Measurements from ENCODE around the gene VAPB. TPM values are rescaled to one million over a fixed set of nuclear protein-coding genes. Genes with fewer than 3 reads are reported as not detected.

The VAPB gene
- total RNA-seq, 1 donor from 2014 or later, result 21.6 TPM

DNA sequence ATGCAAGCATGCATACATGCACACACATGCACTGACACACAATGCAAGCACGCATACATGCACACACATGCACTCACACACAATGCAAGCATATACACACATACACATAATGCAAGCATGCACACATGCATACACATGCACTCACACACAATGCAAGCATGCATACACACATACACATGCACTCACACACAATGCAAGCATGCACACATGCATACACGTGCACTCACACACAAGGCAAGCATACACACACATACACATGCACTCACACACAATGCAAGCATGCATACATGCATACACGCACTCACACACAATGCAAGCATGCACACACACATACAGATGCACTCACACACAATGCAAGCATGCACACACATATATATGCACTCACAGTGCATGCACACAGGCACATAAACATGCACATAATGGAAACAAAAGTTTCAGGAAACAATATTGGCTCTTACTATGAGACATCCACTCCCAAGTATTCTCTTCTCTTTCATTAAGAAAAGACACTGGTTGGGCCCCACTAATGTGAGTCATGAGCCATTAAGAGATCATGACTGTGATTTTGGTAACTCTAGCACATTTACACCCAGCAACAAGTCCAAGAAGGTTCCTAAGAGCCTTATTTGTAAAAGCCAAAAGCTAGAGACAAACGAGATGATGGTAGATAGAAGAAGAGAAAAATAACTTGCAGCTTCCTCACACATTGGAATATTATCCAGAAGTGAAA is 103.9 kb downstream of the VAPB start:
- intact Hi-C loops (cut with DNase I), result loop anchor here (10.0 kb wide), 1 partner anchor 62 kb away; no protein-coding TSS in a partner anchor
- Histone ChIP-seq H3K4me1 (no peaks in the 10 kb centered on the region), H3K9me3 (no peaks in the 10 kb centered on the region), H3K36me3 (no peaks in the 10 kb centered on the region), H3K27me3 (no peaks in the 10 kb centered on the region), H3K27ac (no peak overlapping the region), H3K4me3 (no peak overlapping the region)
- TF ChIP-seq POLR2AphosphoS5 (IDR thresholded peaks at IDR 0.05; ENCODE audit: insufficient read depth in 1 of 2, low read depth in 1 of 2), result no peak
- TF ChIP-seq CTCF (IDR thresholded peaks at IDR 0.05), result no peak
- TF ChIP-seq POLR2A (IDR thresholded peaks at IDR 0.05), result no peak
- DNase-seq (ENCODE audit: extremely low spot score in 2 of 2), result no peak

GRCh38 chr20:58494923-58495622 is 106.0 kb downstream of the VAPB start:
- TF ChIP-seq POLR2AphosphoS5 (IDR thresholded peaks at IDR 0.05; ENCODE audit: insufficient read depth in 1 of 2, low read depth in 1 of 2), result no peak
- no peak for TF ChIP-seq POLR2A (IDR thresholded peaks at IDR 0.05)
- no peak for TF ChIP-seq CTCF (IDR thresholded peaks at IDR 0.05)
- Histone ChIP-seq H3K4me3 (no peak overlapping the region), H3K27ac (no peak overlapping the region), H3K27me3 (no peaks in the 10 kb centered on the region), H3K36me3 (no peaks in the 10 kb centered on the region), H3K4me1 (no peaks in the 10 kb centered on the region), H3K9me3 (no peaks in the 10 kb centered on the region)
- no peak for DNase-seq (ENCODE audit: extremely low spot score in 2 of 2)
- intact Hi-C loops (cut with DNase I), result loop anchor here (10.0 kb wide), 1 partner anchor 60 kb away; no protein-coding TSS in a partner anchor

DNA sequence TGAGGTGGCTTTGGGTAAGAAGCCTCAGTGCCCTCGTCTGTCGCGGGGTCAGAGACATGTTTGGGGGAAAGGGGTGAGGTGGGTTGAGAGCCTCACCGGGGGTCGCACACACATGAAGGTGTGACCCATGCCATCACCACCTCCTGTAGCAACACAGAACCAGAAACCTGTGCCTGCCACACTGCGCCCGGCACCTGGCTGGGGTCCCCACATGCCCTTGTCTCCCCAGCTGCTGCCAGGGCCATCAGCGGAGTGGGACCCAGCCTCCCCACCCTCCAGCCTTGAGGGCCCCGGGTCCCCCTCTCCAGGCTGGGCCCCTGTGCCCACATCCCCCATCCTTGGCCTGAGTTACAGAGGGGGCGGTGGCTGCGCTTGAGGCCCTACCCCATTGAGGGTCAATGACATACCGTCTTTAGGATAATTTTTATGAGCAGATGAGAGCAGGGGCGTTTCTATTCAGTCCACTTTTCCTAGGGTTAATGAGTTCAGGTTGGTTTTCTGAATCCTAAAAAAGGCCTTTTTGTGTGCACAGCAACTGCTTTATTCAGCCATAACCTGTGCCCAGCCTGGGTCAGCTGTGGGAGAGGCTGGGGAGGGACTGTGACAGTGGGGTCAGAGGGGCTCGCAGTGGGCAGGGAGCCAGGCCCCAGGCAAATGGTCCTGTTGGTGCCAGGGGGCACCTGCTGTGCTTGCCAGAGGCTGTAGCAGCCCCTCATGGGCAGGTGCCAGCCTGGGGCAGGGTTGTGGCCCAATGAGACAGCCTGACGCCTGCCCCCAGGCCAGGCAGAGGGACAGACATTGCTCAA is 106.8 kb downstream of the VAPB start:
- Histone ChIP-seq H3K27ac (no peak overlapping the region), H3K4me1 (no peaks in the 10 kb centered on the region), H3K36me3 (no peaks in the 10 kb centered on the region), H3K27me3 (no peaks in the 10 kb centered on the region), H3K9me3 (no peaks in the 10 kb centered on the region), H3K4me3 (no peak overlapping the region)
- no peak for TF ChIP-seq POLR2A (IDR thresholded peaks at IDR 0.05)
- intact Hi-C loops (cut with DNase I), result loop anchor here (10.0 kb wide), 1 partner anchor 59 kb away; no protein-coding TSS in a partner anchor
- no peak for DNase-seq (ENCODE audit: extremely low spot score in 2 of 2)

DNA sequence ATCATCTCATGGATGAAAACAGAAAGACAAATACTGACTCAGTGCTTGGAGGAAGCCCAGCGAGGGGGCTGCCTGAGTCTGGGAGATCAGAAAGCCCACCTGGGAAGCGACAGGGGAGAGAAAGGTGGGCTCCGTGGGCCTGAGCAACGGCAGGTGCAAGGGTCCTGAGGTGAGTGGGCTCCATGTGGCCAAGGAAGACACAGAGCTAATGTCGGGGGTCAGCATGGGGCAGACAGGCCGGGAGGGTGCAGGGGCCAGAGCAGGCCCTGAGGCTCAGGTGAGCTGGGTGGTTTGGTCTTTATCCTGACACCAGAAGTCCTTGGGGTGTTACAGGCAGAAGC is 107.4 kb downstream of the VAPB start:
- intact Hi-C loops (cut with DNase I), result loop anchor here (10.0 kb wide), 1 partner anchor 58 kb away; no protein-coding TSS in a partner anchor
- Histone ChIP-seq H3K27me3 (no peaks in the 10 kb centered on the region), H3K4me3 (no peak overlapping the region), H3K9me3 (no peaks in the 10 kb centered on the region), H3K4me1 (no peaks in the 10 kb centered on the region), H3K36me3 (no peaks in the 10 kb centered on the region), H3K27ac (no peak overlapping the region)
- TF ChIP-seq POLR2AphosphoS5 (IDR thresholded peaks at IDR 0.05; ENCODE audit: insufficient read depth in 1 of 2, low read depth in 1 of 2), result no peak
- no peak for TF ChIP-seq POLR2A (IDR thresholded peaks at IDR 0.05)
- no peak for TF ChIP-seq CTCF (IDR thresholded peaks at IDR 0.05)
- no peak for DNase-seq (ENCODE audit: extremely low spot score in 2 of 2)

GRCh38 chr20:58497076-58497641 is 108.1 kb downstream of the VAPB start:
- no peaks in the 10 kb centered on the region for H3K4me1 ChIP-seq
- TF ChIP-seq POLR2A (IDR thresholded peaks at IDR 0.05) (no peak), CTCF (IDR thresholded peaks at IDR 0.05) (no peak)
- no peak for DNase-seq (ENCODE audit: extremely low spot score in 2 of 2)
- H3K4me3 ChIP-seq, result no peak overlapping the region
- no peaks in the 10 kb centered on the region for H3K9me3 ChIP-seq
- H3K27ac ChIP-seq, result no peak overlapping the region
- H3K27me3 ChIP-seq, result no peaks in the 10 kb centered on the region
- intact Hi-C loops (cut with DNase I), result loop anchor here (10.0 kb wide), 1 partner anchor 58 kb away; no protein-coding TSS in a partner anchor
- H3K36me3 ChIP-seq, result no peaks in the 10 kb centered on the region

Measured in vagina (tissue), 2 donors.